GM19438 (cell line): ENCODE data around the gene CREB5.
"Not testable (repeated sequence)": the region's sequence is repeated elsewhere in the genome, so short reads cannot be mapped to it uniquely, and the experiment has no call there.

ENCODE experiments used
- ATAC-seq: cut with Tn5 transposase; IDR thresholded peaks from one replicate; pipeline ENCODE4 v1.9.1; 2021; ENCODE audit warnings: low read depth; ENCODE audit not compliant: unreplicated experiment

Gene CREB5

DNA sequence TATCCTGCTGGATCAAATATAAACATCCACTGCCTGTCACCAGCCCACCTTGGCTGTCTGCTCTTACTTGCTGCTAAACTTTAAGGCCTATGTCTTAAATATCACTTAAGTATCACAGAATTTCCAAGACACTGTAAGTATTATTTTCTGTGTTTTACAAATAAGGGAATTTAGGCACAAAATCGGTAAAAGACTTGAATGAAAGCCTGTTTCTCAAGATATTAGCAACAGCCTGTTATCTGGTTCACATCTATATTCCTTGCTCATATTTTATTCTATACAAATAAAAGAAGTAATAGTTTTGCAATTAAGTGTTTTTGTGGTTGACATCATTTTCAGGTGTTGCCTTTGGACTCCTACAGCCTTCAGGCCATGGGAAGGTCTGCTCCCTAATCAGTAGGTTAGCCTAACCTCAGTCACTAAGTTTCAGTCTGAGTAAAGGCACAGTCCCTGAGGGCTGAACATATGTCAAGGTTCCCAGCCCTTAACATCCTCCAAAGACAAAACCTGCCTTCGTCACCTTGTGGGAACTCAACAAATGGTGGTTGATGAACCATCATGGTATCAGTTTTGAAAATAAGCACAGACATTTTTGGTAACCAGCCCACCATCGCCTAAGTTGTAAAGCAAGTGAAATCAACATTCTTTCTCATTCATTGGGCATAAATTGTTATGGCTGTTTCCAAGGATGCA lies 127.1 kb downstream of the CREB5 start:
- ATAC-seq = peak; percentile 96

GRCh38 chr7:28542410-28542809 lies 130.1 kb downstream of the CREB5 start:
- no peak for ATAC-seq

- ATAC-seq = no peak
These were observed 132.3 kb downstream of the CREB5 start for GRCh38 chr7:28544453-28545117.

GRCh38 chr7:28546067-28546466 lies 133.7 kb downstream of the CREB5 start:
- ATAC-seq = no peak

GRCh38 chr7:28547115-28547514 lies 134.8 kb downstream of the CREB5 start:
- no peak for ATAC-seq

DNA sequence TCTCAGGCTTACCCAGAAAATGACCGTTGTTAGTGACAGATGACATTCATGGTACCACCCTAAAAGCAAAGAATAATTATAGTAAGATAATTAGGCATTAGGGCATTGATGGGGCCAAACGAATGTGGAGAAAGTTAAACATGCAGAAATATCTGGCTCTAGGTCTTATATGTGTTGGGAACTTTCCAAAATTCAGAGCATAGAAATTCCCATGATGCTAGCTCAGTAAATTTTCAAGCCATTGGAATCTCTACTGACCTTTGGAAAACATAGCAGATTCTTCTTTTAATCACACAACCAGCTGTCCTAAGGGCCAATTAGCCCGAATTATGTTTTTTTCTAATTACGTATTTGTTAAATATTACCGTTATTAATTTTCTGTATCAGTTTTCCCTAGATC lies 136.1 kb downstream of the CREB5 start:
- no peak for ATAC-seq

DNA sequence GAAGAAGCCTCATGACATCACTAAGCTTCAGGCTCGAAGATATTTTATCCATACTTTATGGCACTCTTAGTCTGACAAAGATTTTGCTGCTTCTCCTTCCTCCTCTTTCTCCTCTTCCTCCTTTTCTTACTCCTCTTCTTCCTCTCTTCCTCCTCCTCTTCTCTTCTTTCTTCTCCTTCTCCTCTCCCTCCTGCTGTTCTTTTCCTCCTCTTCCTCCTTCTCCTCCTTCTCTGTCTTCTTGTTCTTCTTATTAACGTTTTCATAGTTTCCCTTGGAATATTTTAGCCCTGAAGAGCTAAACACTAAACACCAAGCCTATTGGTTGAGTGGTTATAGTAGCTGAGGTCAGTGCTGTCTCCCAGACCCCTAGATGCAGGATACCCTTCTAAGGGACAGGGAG lies 137.7 kb downstream of the CREB5 start:
- ATAC-seq = no peak

DNA sequence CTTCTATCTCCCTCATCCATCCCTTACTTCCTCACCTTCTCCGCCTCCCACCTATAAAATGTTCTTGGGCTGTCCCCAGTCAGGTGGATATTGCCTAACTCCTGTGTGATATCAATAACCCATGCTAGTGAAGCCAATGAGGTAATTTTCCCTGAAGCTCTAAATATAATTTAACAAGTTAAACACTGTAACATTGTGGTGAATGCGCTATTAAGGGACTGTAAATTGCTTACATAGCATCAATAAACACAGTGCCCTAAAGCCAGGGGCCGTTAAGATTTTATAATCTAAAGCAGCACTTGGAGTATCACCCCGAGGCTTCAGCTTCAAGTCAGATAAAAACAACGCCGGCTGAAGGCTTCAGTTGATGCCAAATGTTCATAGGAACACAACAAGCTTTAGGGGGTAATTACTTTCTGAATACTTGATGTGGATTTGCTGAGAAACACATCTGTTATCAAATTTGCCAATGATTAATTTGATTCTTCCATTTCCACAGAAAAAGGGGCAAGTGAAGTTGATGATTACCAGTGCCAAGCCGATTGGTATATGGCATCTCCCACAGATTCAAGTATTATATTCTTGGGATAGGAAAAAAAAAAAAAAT lies 138.4 kb downstream of the CREB5 start:
- ATAC-seq = no peak

DNA sequence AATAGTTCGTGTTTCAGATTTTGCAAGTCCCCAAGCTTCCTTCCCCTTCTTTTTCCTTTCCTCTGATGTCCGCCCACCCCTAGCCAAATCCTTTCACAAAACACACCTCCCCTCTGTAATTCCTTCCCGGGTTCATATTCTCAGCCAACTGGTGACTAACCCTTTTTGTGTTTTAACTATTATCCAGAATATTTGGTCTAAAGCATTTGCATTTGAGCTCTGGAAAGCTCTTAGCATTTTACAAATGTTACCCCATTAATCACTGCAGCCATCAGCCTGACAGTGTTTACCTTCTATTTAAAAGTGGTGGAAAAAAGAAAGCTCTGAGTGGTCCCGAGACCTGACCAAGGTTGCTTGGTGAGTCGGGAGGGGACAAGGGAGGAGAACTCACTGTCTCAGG lies 139.0 kb downstream of the CREB5 start:
- ATAC-seq = no peak

GRCh38 chr7:28551766-28552165 lies 139.4 kb downstream of the CREB5 start:
- ATAC-seq = not testable (repeated sequence)

GRCh38 chr7:28554802-28555471 lies 142.6 kb downstream of the CREB5 start:
- no peak for ATAC-seq

GRCh38 chr7:28556025-28556424 lies 143.7 kb downstream of the CREB5 start:
- ATAC-seq = no peak

DNA sequence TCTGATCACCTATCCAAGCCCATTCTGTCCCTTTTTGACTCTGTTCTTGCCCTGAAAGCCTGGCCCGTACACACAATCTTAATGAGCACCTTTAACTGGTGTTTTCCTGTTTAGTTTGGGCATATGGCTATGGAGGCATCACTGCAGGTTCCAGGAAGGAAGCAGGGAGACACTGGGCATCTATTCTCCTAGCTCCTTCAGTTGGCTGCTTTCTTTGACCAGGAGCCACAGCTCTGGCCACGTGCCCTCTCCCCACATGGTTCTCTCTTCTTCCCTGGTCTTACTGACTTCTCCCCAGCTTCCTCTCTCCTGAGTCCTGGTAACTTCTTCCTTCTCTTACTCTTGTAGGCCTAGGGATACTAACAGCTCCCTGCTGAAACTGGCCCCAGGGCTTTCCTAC lies 144.4 kb downstream of the CREB5 start:
- ATAC-seq = no peak

DNA sequence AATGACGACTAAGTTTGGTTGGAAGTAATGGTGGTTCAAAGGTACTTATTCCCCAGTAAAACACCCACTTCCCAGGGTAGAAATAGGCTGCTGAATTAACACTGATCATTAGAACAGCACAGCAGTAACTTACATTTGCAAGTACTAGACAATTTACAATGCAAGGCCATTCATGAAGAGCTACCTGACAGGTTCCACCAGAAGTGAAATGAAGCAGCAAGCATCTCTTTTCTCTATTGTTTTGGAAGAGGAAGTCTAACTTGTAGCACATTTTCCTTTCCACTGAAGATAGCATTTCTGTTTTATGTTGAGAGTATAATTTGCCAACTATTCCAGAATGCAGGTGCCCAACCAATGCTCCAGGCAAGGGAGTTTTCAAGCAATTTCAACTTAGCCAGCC lies 145.9 kb downstream of the CREB5 start:
- ATAC-seq = no peak

DNA sequence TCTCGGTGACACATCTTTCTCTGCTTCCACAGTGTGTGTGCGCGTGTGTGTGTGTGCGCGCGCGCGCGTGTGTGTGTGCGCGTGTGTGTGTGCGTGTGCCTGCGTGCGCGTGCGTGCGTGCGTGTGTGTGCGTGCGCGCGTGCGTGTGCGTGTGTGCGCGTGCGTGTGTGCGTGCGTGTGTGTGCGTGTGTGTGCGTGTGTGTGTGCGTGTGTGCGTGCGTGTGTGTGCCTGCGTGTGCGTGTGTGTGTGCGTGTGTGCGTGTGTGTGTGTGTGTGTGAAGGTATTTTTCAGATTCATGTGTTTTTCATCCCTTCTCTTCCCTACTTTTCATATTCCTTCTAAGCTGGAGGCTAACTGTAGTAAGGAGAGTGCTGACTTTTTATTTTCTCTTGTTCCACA lies 148.4 kb downstream of the CREB5 start:
- ATAC-seq = no peak

GRCh38 chr7:28564033-28564432 lies 151.7 kb downstream of the CREB5 start:
- no peak for ATAC-seq

DNA sequence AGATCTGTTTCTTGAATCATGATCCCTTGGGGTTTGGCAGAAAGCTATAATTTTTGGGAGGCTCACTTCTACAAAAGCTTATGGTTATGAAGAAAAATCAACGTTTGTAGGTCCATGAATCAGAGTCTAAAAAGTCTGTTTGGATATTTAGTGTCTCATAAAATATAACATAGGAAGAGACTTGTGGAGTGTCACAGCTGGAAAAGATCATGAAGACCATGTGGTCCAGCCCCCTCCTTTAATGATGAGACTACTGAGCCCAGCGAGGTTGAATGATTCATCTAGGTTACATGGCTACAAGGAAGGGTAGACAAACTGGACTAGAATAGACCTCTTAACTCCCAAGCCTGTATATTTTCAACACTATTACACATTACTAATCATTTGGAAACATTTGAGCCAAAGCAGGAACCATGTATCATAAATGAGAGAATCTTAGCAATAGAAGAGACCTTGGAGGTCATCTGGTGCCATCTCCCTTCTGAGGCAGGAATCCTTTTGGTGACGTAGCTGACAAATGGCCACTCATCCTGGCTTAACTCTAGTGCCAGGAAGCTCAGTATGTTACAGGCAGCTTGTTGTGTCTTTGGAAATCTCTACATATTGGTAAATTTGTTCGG lies 152.5 kb downstream of the CREB5 start:
- ATAC-seq = no peak

- ATAC-seq = no peak
These were observed 153.7 kb downstream of the CREB5 start for GRCh38 chr7:28565980-28566379.

DNA sequence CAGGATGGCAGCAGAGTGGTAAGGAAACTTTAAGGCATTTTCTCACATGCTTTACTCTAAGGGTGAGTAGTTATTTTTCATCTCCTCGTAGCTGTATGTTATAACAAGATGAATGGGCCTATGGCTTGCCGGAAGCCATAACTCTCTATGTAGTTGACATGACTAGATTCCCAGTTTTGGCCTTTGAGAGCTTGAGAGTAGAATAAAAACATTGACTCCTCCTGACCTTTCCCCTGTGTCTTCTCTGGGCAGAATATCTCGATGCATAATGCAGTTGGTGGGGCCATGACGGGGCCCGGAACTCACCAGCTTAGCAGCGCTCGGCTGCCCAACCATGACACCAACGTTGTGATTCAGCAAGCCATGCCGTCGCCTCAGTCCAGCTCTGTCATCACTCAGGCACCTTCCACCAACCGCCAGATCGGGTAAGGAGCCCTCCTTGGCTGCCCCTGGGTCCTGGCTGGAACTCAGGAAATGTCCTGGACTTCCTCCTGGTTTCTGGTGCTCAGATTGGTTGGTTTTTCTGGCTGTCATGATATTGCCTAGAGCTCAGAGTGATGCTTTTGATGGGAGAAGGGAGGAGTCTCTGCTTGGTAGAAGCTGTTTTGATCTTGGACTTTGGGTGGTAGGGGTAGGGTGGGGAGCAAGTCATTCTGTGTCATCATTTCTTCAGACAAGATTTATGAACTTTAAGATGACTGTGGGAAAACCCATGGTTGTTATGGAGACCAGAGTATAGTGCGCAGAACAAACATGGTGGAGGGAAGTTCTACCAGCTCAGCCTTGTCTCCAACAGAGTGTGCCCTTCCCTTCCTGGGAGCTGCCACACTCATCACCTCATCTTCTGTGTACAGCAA lies 158.0 kb downstream of the CREB5 start:
- peak; percentile 85 for ATAC-seq

GRCh38 chr7:28570970-28571288 lies 158.6 kb downstream of the CREB5 start:
- no peak for ATAC-seq
